Natural killer cell (primary cell): ENCODE results near the gene PTK7. TPM values are rescaled to one million over a fixed set of nuclear protein-coding genes. Genes with fewer than 3 reads are reported as not detected.

Experiments used
- ATAC-seq, 3 donors: fragments of 150-1000 bp in 2 of 3; fragments of 200-7000 bp in 1 of 3; cut with Tn5 transposase; 1 replicate in 1 of 3; 2 replicates in 2 of 3; pipeline ENCODE4 v1.10.0; 2021; ENCODE audit warnings: mild to moderate bottlenecking in 2 of 3, moderate library complexity in 2 of 3
- DNase-seq, 2 donors: peaks; one replicate each; pipeline versions ENCODE4 v3.0.0 to v3.0.0-alpha.2; 2013 to 2021; ENCODE audit warnings: mixed read lengths in 1 of 2
- H3K27ac ChIP-seq: one replicate; pipeline ENCODE4 v1.5.1; 2013; ENCODE audit warnings: mild to moderate bottlenecking, low read length
- H3K27me3 ChIP-seq: one replicate; pipeline ENCODE4 v1.6.1; 2013; ENCODE audit warnings: low read length; ENCODE audit not compliant: control insufficient read depth, insufficient read depth
- H3K36me3 ChIP-seq: one replicate; pipeline ENCODE4 v1.6.1; 2013; ENCODE audit warnings: low read length; ENCODE audit not compliant: control insufficient read depth, insufficient read depth
- H3K4me1 ChIP-seq: one replicate; pipeline ENCODE4 v1.6.1; 2013; ENCODE audit warnings: low read length; ENCODE audit not compliant: control insufficient read depth, insufficient read depth
- H3K4me3 ChIP-seq: one replicate; pipeline ENCODE4 v1.5.1; 2013; ENCODE audit warnings: low read length
- H3K9me3 ChIP-seq: one replicate; pipeline ENCODE4 v1.6.1; 2013; ENCODE audit warnings: low read length; ENCODE audit not compliant: control insufficient read depth, insufficient read depth
- H3K27ac Mint-ChIP-seq, 2 donors: one replicate each; pipeline ENCODE4 v1.8.0; 2022; ENCODE audit warnings: mild to moderate bottlenecking in 2 of 2, mixed read lengths in 2 of 2, moderate library complexity in 1 of 2
- H3K27me3 Mint-ChIP-seq, 2 donors: one replicate each; pipeline ENCODE4 v1.8.0; 2022; ENCODE audit warnings: low read depth in 2 of 2, mixed read lengths in 2 of 2
- H3K36me3 Mint-ChIP-seq: one replicate; pipeline ENCODE4 v1.8.0; 2022; ENCODE audit warnings: mixed read lengths
- H3K4me1 Mint-ChIP-seq, 2 donors: one replicate each; pipeline ENCODE4 v1.8.0; 2022; ENCODE audit warnings: mixed read lengths in 2 of 2
- H3K4me3 Mint-ChIP-seq: one replicate; pipeline ENCODE4 v1.8.0; 2022; ENCODE audit warnings: mild to moderate bottlenecking, moderate library complexity, mixed read lengths
- H3K9me3 Mint-ChIP-seq, 2 donors: one replicate each; pipeline ENCODE4 v1.8.0; 2022; ENCODE audit warnings: mixed read lengths in 2 of 2
- WGBS: methylation state at CpG from one replicate; pipeline ENCODE4 v1.1.7; 2013; ENCODE audit warnings: missing lambda C conversion rate; ENCODE audit not compliant: insufficient coverage; 5-methylcytosine and 5-hydroxymethylcytosine counted together
- intact Hi-C: fragments of 100-400 bp; cut with micrococcal nuclease; formaldehyde crosslinking; loops from one replicate; pipeline ENCODE4 v1.14.2; 2022
- total RNA-seq, 4 donors: library from RNA; stranded (reverse); fragments of 120-200 nt in 1 of 4; gene quantifications; one replicate each; pipeline versions ENCODE4 v1.2.3 to v1.2.4, GENCODE V29; 2013 to 2022
- TF ChIP-seq, protein P1 (sequence below): fragments of 200-600 bp; IDR thresholded peaks from one replicate; pipeline ENCODE4 v1.8.0; 2022; ENCODE audit warnings: antibody characterized with exemption

Gene PTK7
- total RNA-seq, 3 donors from 2014 or later (not counting 1 experiment from before 2014, with no cell fraction given) = 1.7 to 5.6 (median 2.8) TPM

DNA sequence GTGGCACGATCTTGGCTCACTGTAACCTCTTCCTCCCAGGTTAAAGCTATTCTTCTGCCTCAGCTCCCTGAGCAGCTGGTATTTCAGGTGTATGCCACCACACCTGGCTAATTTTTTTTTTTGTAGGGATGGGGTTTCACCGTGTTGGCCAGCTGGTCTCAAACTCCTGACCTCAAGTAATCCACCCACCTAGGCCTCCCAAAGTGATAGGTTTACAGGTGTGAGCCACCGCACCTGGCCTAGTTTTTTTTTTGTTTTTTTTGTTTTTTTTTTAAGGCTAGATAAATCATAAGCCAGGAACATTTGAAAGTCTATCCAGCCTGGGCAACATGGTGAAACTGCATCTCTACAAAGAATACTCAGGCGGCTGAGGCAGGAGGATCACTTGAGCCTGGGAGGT is 43.8 kb upstream of the PTK7 start:
- Mint-ChIP-seq H3K27ac (no peak overlapping the region), H3K36me3 (peaks cover 8% of the 10 kb centered on the region), H3K4me1 (peaks cover 0 to 6% of the 10 kb centered on the region in 2 donors), H3K4me3 (no peak overlapping the region), H3K27me3 (no peaks in the 10 kb centered on the region), H3K9me3 (no peaks in the 10 kb centered on the region)
- ATAC-seq (no peak), DNase-seq (no peak)
- no peaks in the 10 kb centered on the region for H3K4me1 ChIP-seq
- intact Hi-C loops = no loop called here
- WGBS = 89% methylated on average over 3 of the region's 4 CpGs
- no peak overlapping the region for H3K27ac ChIP-seq
- no peaks in the 10 kb centered on the region for H3K27me3 ChIP-seq
- H3K9me3 ChIP-seq = no peaks in the 10 kb centered on the region
- peaks cover 44% of the 10 kb centered on the region for H3K36me3 ChIP-seq
- no peak overlapping the region for H3K4me3 ChIP-seq
- TF ChIP-seq, protein P1, sequence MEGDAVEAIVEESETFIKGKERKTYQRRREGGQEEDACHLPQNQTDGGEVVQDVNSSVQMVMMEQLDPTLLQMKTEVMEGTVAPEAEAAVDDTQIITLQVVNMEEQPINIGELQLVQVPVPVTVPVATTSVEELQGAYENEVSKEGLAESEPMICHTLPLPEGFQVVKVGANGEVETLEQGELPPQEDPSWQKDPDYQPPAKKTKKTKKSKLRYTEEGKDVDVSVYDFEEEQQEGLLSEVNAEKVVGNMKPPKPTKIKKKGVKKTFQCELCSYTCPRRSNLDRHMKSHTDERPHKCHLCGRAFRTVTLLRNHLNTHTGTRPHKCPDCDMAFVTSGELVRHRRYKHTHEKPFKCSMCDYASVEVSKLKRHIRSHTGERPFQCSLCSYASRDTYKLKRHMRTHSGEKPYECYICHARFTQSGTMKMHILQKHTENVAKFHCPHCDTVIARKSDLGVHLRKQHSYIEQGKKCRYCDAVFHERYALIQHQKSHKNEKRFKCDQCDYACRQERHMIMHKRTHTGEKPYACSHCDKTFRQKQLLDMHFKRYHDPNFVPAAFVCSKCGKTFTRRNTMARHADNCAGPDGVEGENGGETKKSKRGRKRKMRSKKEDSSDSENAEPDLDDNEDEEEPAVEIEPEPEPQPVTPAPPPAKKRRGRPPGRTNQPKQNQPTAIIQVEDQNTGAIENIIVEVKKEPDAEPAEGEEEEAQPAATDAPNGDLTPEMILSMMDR = no peak

DNA sequence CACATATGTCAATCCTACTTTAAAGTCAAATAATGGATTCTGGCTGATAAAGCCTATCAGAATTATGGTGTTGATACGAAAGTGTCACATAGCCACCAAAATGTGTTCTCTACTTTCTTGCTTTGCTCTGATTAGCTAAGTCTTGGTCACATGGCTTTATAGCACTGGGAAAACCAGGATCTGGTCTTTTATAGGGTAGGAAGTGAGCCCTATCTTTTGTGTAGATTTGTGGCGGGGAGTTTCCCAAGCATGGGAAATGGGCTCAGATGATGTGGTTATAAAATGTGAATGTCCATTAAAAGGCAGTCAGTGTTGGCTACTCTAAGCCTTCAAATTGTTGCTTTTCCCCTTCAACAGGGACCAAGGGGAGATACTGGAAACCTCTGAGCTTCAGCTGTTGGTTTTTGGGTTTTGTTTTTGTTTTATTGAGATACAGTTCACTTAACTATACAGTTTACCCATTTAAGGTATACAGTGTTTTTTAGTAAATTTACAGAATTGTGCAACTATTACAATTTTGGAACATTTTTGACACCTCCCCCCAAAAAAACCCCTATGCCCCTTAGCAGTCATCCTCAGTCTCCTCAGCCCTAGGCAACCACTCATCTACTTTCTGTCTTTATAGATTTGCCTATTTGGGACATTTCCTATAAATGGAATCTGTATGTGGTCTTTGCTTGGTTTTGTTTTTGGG is 42.5 kb upstream of the PTK7 start:
- no peaks in the 10 kb centered on the region for H3K27me3 Mint-ChIP-seq
- TF ChIP-seq, protein P1 = no peak
- H3K36me3 Mint-ChIP-seq = no peaks in the 10 kb centered on the region
- H3K4me3 Mint-ChIP-seq = no peak overlapping the region
- WGBS = 100% methylated on average over 2 of the region's 2 CpGs
- no peaks in the 10 kb centered on the region for H3K9me3 Mint-ChIP-seq
- H3K27ac ChIP-seq = no peak overlapping the region
- no peaks in the 10 kb centered on the region for H3K9me3 ChIP-seq
- no peaks in the 10 kb centered on the region for H3K4me1 ChIP-seq
- intact Hi-C loops = no loop called here
- no peak overlapping the region for H3K4me3 ChIP-seq
- ATAC-seq (no peak), DNase-seq (no peak)
- peaks cover 0 to 6% of the 10 kb centered on the region in 2 donors for H3K4me1 Mint-ChIP-seq
- peak overlapping the region; percentile 6 to 30 for H3K27ac Mint-ChIP-seq
- H3K27me3 ChIP-seq = no peaks in the 10 kb centered on the region
- H3K36me3 ChIP-seq = peaks cover 45% of the 10 kb centered on the region

DNA sequence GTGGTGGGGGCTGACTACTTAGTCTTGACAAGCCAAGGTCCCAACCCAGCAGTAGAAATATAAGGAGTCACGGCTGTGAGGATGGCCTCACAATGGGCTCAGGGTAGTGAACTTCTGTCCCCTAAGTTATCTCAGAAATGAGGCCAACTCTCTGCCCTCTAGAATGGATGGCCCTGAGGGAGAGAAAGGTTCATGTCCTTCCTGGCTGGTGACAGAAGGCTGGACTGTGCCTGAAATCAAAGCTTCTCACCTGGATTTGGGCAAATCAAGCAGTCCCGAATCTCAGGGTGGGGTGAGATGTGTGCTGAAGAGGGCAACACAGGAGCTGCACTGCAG is 42.0 kb upstream of the PTK7 start:
- Histone ChIP-seq H3K9me3 (no peaks in the 10 kb centered on the region), H3K27me3 (no peaks in the 10 kb centered on the region), H3K4me3 (no peak overlapping the region), H3K36me3 (peaks cover 40% of the 10 kb centered on the region), H3K27ac (no peak overlapping the region), H3K4me1 (no peaks in the 10 kb centered on the region)
- Mint-ChIP-seq H3K9me3 (no peaks in the 10 kb centered on the region), H3K27ac (peak overlapping the region in 1 of 2 donors; percentile 6), H3K4me3 (no peak overlapping the region), H3K36me3 (no peaks in the 10 kb centered on the region), H3K4me1 (peaks cover 0 to 6% of the 10 kb centered on the region in 2 donors), H3K27me3 (no peaks in the 10 kb centered on the region)
- WGBS = 98% methylated on average over 2 of the region's 2 CpGs
- intact Hi-C loops = no loop called here
- no peak for DNase-seq
- TF ChIP-seq, protein P1 = no peak
- no peak for ATAC-seq
